ENCODE measurements around the gene RREB1.

Gene RREB1

DNA sequence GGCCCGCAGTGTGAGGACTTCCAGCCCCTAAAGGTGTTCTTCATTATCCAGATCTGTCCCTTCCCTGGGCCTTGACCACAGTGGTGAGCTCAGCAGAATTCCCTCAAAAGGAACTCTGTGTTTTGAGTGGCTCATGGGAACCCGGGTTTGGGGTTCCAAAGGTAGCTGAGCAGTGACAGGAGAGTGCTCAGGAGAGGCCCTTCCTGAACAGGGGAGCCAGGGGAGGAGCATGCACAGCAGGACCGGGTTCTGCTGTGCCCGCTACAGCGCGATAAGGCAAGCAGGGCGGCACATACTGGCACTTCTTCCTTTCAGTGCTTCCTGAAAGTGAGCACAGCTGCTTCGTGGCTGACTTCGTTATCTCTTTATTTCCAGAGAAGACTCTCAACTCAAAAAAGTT is 117.0 kb downstream of the RREB1 start:
- no peak for DNase-seq (ENCODE audit: low read depth)

- no peak for DNase-seq (ENCODE audit: low read depth)
These were observed 121.1 kb downstream of the RREB1 start for GRCh38 chr6:7228662-7229375.

- no peak for DNase-seq (ENCODE audit: low read depth)
These were observed 121.9 kb downstream of the RREB1 start for GRCh38 chr6:7229376-7230326.

GRCh38 chr6:7230327-7230691 is 122.5 kb downstream of the RREB1 start:
- DNase-seq (ENCODE audit: low read depth), result no peak

GRCh38 chr6:7230956-7231713 is 123.4 kb downstream of the RREB1 start:
- DNase-seq (ENCODE audit: low read depth), result no peak

DNA sequence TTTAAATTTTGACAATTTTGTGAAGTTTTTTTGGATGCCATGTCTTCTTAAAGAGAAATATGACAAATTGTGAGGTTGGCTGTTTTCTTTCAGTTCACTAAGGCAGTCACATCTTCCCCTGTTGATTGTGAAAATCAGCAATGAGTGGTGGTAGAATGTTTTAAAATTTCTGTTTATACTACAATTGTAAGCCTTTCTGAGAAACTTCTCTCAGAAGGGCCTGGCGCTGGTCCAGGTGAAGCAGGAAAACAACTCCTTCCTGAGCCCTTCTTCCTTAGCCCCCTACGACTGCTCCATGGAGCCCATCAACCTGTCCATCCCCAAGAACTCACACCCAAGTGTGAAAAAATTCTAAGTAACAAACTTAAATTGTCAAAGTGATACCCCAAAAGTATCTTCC is 124.6 kb downstream of the RREB1 start:
- no peak for DNase-seq (ENCODE audit: low read depth)

DNA sequence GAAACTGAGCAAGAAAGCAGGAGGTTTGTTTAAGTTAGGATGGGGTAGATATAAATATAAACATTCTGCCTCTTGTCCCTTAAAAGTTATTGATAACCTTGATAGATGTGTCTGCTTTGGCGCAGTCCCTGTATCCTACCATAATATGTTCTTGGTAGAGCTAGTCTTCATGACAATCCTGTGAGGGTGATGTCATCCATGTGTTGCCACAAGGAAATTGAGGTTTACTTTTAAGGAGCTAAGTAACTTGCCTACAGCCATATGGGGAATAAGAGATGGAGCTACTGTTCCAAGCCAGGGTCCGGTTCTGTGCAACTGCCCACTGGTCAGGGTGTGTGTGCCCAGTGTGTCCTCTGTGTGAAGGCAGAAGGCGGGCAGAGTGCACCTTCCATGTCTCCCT is 126.8 kb downstream of the RREB1 start:
- no peak for DNase-seq (ENCODE audit: low read depth)

DNA sequence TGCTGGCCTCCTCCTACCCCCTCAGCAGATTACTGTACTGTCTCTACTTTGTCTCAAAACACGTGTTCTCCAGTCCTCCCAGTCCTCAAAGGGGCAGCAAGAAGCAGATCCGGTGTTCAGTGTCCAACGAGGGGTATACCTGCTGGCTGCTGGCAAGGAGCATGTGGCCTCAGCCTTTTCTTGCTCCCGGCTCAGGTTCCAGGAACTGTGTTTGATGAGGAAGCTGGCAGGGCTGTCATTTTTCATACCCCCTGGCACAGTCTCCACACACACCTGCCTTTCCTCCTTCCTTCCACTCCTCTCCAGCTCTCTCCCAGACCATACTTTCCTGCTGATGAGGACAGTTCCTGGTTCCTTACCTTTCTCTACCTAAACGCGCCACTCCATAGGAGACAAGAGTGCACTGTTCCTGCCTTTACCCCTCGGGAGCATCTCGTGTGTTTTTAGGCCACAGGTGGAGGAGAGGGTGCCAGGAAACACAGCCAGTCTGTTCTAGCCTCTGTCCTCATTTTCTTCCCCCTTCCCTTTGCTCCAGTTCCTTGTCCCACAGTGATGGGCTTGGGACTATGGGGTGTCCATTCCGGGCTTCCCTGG is 128.0 kb downstream of the RREB1 start:
- no peak for DNase-seq (ENCODE audit: low read depth)

- DNase-seq (ENCODE audit: low read depth), result no peak
These were observed 128.8 kb downstream of the RREB1 start for GRCh38 chr6:7236306-7237209.

DNA sequence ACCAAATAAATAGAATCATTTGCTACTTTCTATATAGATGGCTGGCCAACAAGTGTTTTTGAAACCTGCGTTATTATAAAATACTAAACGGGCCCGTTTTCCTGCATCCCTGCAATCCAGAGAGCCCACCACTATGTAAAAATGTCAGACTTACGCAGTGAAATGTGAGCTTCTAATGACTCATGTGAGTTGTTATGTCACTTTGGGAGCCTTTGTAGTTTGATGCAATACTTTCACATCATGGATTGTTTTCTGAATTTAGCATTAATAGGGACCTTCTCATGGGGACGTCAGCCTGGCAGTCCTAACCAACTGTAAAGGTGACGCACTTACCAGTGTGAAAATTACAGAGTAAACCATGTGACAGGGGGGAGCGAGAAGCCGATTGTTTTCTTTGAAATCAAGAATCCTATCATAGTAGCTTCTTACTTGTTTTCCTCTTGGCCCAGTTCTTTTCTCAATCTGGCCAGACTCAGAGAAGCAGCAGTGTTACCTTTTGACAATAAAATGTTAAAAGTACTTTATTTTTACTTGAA is 130.0 kb downstream of the RREB1 start:
- DNase-seq (ENCODE audit: low read depth), result no peak

- no peak for DNase-seq (ENCODE audit: low read depth)
These were observed 130.8 kb downstream of the RREB1 start for GRCh38 chr6:7238526-7238899.

DNA sequence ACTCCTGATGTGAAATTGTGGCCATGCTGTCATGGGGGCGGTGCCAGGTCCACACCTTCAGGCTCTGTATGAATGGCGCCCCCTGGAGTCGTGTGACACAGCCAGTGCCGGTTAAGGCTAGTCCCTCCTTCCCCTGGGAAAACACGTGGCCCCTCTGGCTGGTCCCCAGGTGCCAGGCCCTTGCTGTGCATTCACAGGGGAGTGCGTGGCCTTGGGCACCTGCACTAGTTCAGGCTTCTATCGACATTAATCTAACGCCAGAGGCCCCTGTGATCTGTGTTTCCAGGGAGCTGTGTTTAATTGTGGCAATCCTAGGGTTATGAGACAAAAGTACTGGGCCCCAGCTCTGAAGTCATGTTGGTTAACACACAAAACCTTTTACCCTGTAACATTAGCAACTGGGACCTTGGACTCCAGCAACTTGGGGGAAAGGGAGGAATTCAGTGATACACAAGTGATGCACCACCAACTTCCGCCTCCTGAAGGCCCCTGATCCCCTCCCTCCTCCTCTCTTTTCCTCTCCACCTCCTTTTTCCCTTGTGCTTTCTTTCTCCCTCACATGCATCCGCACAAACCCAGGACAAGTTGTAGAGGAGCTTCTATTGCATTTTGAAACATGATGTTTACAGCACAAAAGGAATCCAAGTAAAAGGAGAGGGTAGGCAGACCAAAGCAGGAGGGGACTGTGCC is 131.3 kb downstream of the RREB1 start:
- peak; percentile 67 for DNase-seq (ENCODE audit: low read depth)

- DNase-seq (ENCODE audit: low read depth), result no peak
These were observed 131.8 kb downstream of the RREB1 start for GRCh38 chr6:7239590-7239948.

DNA sequence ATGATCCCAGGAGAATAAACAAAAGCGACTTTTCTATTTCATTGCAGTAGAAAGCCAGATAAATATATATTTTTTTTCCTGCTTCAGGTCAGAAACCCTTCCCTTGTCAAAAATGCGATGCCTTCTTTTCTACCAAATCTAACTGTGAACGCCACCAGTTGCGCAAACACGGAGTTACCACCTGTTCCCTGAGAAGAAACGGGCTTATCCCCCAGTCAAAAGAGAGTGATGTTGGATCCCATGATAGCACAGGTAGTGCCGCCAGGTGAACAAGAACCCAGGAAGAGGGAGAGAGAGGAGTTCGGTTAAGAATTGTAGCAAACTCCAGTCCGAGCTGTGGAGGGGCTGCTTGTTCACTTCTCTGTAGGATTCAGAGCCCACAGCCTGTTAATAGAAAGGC is 132.6 kb downstream of the RREB1 start:
- no peak for DNase-seq (ENCODE audit: low read depth)

GRCh38 chr6:7241160-7241559 is 133.4 kb downstream of the RREB1 start:
- no peak for DNase-seq (ENCODE audit: low read depth)

DNA sequence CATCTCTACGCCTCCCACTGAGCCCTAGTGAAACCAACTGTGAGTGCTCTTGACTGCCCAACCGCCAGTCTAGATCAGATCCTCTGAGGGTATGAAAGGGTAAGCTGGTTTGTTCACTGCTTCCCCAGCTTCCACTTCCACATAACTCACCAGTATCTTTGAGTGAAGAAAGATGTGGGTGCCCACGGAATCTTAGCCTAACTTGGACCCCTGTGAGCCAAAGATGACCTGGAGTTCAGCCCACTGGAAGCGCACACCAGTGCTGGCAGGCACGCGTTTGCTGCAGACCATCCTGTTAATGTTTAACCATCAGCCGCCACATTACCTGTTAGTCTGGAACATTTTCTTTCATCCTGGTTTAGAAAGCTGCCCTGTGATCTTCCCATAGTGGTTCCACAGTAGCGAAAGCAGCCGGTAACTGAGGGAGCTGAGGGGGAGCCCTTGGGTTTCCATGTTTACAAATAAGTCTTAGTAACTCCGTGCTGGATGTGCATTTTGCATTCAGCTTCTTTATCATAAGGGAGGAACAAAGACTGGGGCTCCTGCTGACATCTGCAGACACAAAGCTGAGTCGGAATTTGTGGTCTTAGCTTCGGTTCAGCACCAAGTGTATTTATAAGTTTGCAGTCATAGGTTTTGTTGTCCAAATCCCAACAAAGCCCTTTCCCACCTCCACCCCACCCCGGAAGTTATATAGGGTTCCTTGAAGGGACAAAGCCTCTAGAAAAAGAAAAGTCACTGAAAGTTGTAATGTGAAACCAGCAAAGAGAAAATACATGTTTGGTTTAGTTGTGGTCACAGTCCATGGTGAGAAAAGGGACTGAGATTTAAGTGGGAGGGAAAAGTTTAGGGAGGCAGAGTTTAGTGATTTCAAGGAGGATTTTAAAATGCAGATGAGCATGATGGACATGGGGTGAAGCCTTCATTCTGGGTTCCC is 134.2 kb downstream of the RREB1 start:
- no peak for DNase-seq (ENCODE audit: low read depth)

GRCh38 chr6:7242835-7243178 is 135.0 kb downstream of the RREB1 start:
- no peak for DNase-seq (ENCODE audit: low read depth)

DNA sequence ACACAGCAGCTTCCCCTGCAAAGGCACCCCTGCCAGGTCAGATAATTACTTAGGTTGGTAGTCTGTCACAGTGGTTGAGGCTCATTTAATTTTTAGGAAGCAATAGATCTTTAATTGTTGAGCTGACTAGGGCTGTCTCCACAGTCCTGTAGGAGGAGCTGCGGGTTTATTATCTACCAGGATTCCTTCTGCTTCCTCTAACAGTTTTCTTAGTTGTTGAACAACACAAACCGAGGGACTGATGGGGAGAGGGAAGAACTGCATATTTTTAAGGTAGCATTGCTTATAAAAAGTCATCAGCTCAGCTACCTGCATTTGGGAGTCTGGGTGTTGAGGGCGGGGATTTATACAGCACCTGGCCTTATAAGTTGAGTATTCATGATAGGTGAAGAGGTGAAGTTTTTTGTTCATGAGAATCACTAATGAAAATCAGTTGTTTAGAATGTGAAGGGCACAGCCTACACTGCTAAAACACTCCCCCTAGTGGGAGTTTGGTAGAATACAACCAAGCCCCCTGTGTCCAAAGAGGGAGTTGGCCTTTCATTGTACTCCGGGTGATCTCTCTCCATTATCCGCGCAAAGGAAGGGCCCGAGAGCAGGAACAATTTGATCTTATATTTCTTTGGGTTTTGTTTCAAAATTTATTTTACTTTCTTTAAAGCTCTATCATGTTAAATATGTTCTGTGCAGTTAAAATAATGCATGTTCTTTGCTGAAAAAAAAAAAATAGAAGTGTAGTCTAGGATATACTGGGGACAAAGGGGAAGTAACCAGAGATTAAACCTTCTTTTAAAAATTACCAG is 135.6 kb downstream of the RREB1 start:
- DNase-seq (ENCODE audit: low read depth), result peak; percentile 11

Data from activated T-cell treated with anti-CD3 and anti-CD28 coated beads for 1 hour (primary cell).